Measurements from ENCODE around the gene AQP12B. TPM values are rescaled to one million over a fixed set of nuclear protein-coding genes. Genes with fewer than 3 reads are reported as not detected.
"Not testable (repeated sequence)": the region's sequence is repeated elsewhere in the genome, so short reads cannot be mapped to it uniquely, and the experiment has no call there.

Gene AQP12B
- total RNA-seq, 3 donors from 2014 or later, result 0.16 to 10.0 (median 3.9) TPM

- H3K9me3 ChIP-seq; intact Hi-C loops (cut with DNase I, micrococcal nuclease); H3K4me3 ChIP-seq; H3K4me1 ChIP-seq (ENCODE audit: low read depth); H3K36me3 ChIP-seq (ENCODE audit: low read depth); DNase-seq: not testable (repeated sequence)
- ATAC-seq, result peak; percentile 60
Observed at GRCh38 chr2:240675345-240675744, 7.3 kb downstream of the AQP12B start.

- DNase-seq; H3K4me3 ChIP-seq; ATAC-seq; H3K36me3 ChIP-seq (ENCODE audit: low read depth); intact Hi-C loops (cut with DNase I, micrococcal nuclease); H3K4me1 ChIP-seq (ENCODE audit: low read depth); H3K9me3 ChIP-seq: not testable (repeated sequence)
Observed at GRCh38 chr2:240674461-240675184, 8.1 kb downstream of the AQP12B start.

DNA sequence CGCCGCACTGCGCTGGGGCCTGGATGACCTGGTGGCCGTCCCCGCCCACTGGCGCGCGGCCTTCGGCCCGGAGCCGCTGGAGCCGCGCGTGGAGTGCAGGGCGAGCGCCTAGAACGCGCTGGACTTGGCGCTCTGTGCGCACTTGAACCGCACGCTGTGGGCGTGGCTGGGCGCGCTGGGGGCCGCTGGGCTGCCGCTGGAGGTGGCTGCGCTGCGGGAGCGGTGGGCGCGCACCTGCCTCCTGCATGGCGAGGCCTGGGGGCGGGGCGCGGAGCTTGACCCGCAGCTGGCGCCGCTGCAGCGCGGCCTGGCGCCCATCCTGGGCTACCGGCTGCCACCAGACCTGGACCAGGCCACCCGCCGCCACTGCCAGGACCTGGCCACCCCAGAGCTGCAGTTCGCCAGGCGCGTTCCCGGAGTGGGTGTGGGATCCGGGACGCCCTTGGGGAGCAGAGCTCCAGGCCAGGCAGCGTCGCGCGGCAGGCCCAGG, 9.9 kb downstream of the AQP12B start:
- no peak for DNase-seq
- intact Hi-C loops (cut with DNase I, micrococcal nuclease), result no loop called here
- Histone ChIP-seq H3K9me3 (no peaks in the 10 kb centered on the region), H3K36me3 (ENCODE audit: low read depth) (no peaks in the 10 kb centered on the region), H3K4me3 (no peak overlapping the region), H3K4me1 (ENCODE audit: low read depth) (no peaks in the 10 kb centered on the region)
- no peak for ATAC-seq
- TF ChIP-seq CTCF (IDR thresholded peaks at IDR 0.05), result no peak

DNA sequence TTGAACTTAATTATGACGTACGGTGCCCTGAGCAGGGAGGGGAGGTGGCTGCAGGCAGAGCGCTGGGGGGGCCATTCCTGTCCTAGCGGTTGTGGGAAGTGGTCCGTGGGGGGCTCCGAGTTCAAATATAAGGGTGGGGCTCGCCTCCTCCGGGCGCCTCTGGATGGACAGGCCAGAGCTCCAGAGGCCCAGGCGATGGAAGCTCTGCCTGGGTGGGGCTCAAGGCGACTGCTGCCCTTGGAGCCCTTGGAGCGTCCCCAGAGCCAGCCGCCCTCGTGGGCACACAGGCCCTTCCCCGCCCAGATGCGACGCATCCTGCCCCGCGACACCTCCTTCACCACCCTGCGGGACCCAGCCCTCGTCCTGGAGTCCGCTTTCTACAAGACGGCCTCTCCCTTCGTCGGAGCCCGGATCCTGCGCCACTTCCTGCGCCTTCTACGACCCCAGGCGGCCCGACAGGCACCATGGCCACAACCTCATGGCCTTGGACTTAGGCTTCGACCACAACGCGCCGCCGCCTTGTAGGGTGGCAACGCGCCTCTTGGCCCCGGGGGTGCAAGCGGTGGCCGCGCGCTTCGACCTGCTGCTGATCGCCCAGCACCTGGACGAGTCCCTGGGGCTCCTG, 10.5 kb downstream of the AQP12B start:
- DNase-seq, result peak in 1 of 3 donors; percentile 47
- no peak for TF ChIP-seq CTCF (IDR thresholded peaks at IDR 0.05)
- H3K4me3 ChIP-seq, result no peak overlapping the region
- ATAC-seq, result no peak
- no peaks in the 10 kb centered on the region for H3K9me3 ChIP-seq
- H3K4me1 ChIP-seq (ENCODE audit: low read depth), result no peaks in the 10 kb centered on the region
- H3K36me3 ChIP-seq (ENCODE audit: low read depth), result no peaks in the 10 kb centered on the region
- intact Hi-C loops (cut with DNase I, micrococcal nuclease), result no loop called here

DNA sequence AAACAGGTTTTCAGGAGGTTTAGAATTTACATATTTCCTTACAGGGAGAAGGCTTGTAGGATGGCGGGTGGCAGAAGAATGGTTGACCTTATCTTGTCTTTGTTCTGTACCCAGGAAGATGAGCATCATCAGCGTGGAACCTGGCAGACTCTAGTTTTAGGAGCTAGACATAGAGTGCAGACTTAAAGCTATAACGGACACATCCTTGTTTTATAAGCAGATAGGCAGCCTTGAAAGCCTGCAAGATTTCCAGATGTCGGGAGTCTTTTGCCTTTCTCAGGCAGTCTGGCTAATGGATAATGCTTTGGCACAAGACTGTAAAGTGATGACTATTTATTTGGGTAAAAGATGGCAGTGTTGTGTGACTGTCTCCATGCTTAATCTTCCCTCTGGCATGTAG, 11.7 kb downstream of the AQP12B start:
- Histone ChIP-seq H3K4me3 (no peak overlapping the region), H3K36me3 (ENCODE audit: low read depth) (no peaks in the 10 kb centered on the region), H3K4me1 (ENCODE audit: low read depth) (no peaks in the 10 kb centered on the region), H3K9me3 (no peaks in the 10 kb centered on the region)
- ATAC-seq, result no peak
- DNase-seq, result no peak
- TF ChIP-seq CTCF (IDR thresholded peaks at IDR 0.05), result no peak
- intact Hi-C loops (cut with DNase I, micrococcal nuclease), result no loop called here

DNA sequence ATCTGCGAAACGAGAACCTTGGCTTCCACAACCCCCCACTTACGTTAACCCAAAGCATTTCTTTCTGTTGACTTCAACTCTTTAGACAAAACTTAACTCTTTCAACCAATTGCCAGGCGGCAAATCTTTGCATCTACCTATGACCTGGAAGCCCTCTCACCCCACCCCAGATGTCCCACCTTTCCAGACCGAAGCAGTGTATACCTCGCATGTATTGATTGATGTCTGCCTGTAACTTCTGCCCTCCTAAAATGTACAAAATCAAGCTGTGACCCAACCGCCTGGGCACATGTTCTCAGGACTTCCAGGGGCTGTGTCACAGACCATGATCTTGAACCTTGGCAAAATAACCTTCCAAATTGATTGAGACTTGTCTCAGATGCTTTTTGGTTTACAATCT, 12.3 kb downstream of the AQP12B start:
- no peak for ATAC-seq
- H3K9me3 ChIP-seq, result no peaks in the 10 kb centered on the region
- no peaks in the 10 kb centered on the region for H3K4me1 ChIP-seq (ENCODE audit: low read depth)
- intact Hi-C loops (cut with DNase I, micrococcal nuclease), result no loop called here
- TF ChIP-seq CTCF (IDR thresholded peaks at IDR 0.05), result no peak
- H3K36me3 ChIP-seq (ENCODE audit: low read depth), result no peaks in the 10 kb centered on the region
- no peak for DNase-seq
- H3K4me3 ChIP-seq, result no peak overlapping the region

Data from mucosa of descending colon (tissue), 3 donors.